OCI-LY1 (cell line): Measurements from ENCODE around the gene C20orf144.

Source experiments
- H2AFZ ChIP-seq: fragments of 200-600 bp; sonication (generic), shearing (Covaris generic); 2 replicates; pipeline ENCODE4 v1.6.0; 2014; ENCODE audit warnings: antibody characterized with exemption, mild to moderate bottlenecking, low read length
- H3F3A ChIP-seq: fragments of 200-600 bp; sonication (generic), shearing (Covaris generic); 2 replicates; pipeline ENCODE4 v1.6.0; 2014; ENCODE audit warnings: mild to moderate bottlenecking, antibody characterized with exemption, low read length, moderate library complexity; ENCODE audit not compliant: insufficient read depth
- H3K27ac ChIP-seq: fragments of 200-600 bp; sonication (generic); 2 replicates; pipeline ENCODE4 v1.5.1; 2014; ENCODE audit warnings: low read length, mixed run types, mild to moderate bottlenecking, low read depth; ENCODE audit not compliant: poor library complexity, severe bottlenecking
- H3K27me3 ChIP-seq: fragments of 200-600 bp; sonication (generic); 2 replicates; pipeline ENCODE4 v1.6.0; 2014; ENCODE audit warnings: antibody characterized with exemption, mild to moderate bottlenecking, low read length, moderate library complexity; ENCODE audit not compliant: insufficient read depth
- H3K36me3 ChIP-seq: fragments of 200-600 bp; sonication (generic); 2 replicates; pipeline ENCODE4 v1.6.1; 2014; ENCODE audit warnings: mild to moderate bottlenecking, antibody characterized with exemption, low read length, moderate library complexity, mixed read lengths; ENCODE audit not compliant: insufficient read depth
- H3K4me1 ChIP-seq: fragments of 200-600 bp; sonication (generic); 2 replicates; pipeline ENCODE4 v1.5.1; 2014; ENCODE audit warnings: mild to moderate bottlenecking, low read length, moderate library complexity; ENCODE audit not compliant: insufficient read depth, severe bottlenecking
- H3K4me2 ChIP-seq: fragments of 200-600 bp; sonication (generic), shearing (Covaris generic); 2 replicates; pipeline ENCODE4 v1.6.1; 2014; ENCODE audit warnings: low read length
- H3K4me3 ChIP-seq: fragments of 200-600 bp; sonication (generic); 2 replicates; pipeline ENCODE4 v1.5.1; 2014; ENCODE audit warnings: low read length, low read depth, mild to moderate bottlenecking, mixed read lengths; ENCODE audit not compliant: poor library complexity, severe bottlenecking
- H3K79me2 ChIP-seq: fragments of 200-600 bp; shearing (Covaris generic); 2 replicates; pipeline ENCODE4 v1.6.1; 2016; ENCODE audit warnings: mixed run types, low read length, mixed read lengths; ENCODE audit not compliant: insufficient read depth
- H3K9ac ChIP-seq: fragments of 200-600 bp; sonication (generic), shearing (Covaris generic); 2 replicates; pipeline ENCODE4 v1.6.1; 2014; ENCODE audit warnings: mild to moderate bottlenecking, low read length, mixed read lengths
- H3K9me2 ChIP-seq: fragments of 200-600 bp; sonication (generic), shearing (Covaris generic); 2 replicates; pipeline ENCODE4 v1.6.1; 2014; ENCODE audit warnings: low read depth, mild to moderate bottlenecking, low read length, mixed read lengths
- H3K9me3 ChIP-seq: fragments of 200-600 bp; shearing (Covaris generic); 2 replicates; pipeline ENCODE4 v1.6.1; 2014; ENCODE audit warnings: low read length, mixed read lengths
- H4K20me1 ChIP-seq: fragments of 200-600 bp; sonication (generic), shearing (Covaris generic); 2 replicates; pipeline ENCODE4 v1.6.0; 2016; ENCODE audit warnings: mild to moderate bottlenecking, low read length; ENCODE audit not compliant: insufficient read depth
- EZH2 ChIP-seq: fragments of 200-600 bp; sonication (generic), shearing (Covaris generic); IDR thresholded peaks from 2 replicates; pipeline ENCODE4 v1.8.0; 2017; ENCODE audit warnings: borderline replicate concordance, mixed run types, mild to moderate bottlenecking, antibody characterized with exemption, low read length, moderate library complexity, mixed read lengths
- TF ChIP-seq, protein P1 (sequence below): fragments of 200-600 bp; sonication (generic), shearing (Covaris generic); IDR thresholded peaks from 2 replicates; pipeline ENCODE4 v1.5.1; 2017; ENCODE audit warnings: mild to moderate bottlenecking, antibody characterized with exemption, low read length, moderate library complexity, mixed read lengths

Gene C20orf144

DNA sequence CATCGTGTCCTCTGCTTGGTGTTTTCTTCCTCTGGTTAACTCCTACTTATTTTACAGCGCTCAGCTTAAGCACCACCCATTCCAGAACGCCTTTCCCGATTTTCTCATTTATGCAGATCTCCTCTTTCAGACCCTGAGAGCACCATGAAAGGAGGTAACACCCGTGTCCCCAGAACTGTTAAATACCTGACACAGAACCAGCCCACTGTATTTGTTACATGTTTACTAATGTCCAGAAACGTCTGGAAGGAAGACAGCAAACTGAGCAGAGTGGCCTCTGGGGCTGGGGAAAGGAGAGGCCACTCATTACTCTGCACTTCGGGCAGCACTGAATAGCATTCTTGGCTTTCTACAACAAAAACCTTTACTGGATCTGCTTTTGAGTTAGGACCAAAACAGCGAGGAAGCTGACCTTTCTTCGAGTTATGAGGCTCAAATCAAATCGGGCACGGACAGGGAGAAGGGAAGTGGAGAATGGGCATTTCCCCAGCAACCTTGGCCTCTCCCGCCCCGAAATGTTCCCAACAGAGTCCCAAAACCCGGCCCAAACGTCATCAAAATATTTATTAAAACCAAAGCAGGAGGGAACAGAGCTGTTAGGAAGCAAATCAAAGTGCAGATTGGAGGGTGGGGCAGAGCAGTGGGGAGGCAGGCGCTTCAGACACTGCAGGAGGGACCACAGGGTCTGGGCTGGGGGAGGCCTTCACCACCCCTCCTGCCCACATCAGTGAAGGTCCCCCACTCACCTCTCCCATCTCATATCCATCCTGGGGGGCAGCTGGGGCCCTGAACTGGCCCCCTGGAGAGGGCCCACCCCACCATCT is 13.2 kb downstream of the C20orf144 start:
- H2AFZ ChIP-seq, result no peak overlapping the region
- no peaks in the 10 kb centered on the region for H3F3A ChIP-seq
- peak overlapping the region; percentile 77 for H3K4me2 ChIP-seq
- H3K27me3 ChIP-seq, result no peaks in the 10 kb centered on the region
- peaks cover 67% of the 10 kb centered on the region for H3K36me3 ChIP-seq
- no peaks in the 10 kb centered on the region for H4K20me1 ChIP-seq
- peak overlapping the region; percentile 88 for H3K4me3 ChIP-seq
- H3K9me2 ChIP-seq, result no peaks in the 10 kb centered on the region
- peak overlapping the region; percentile 72; the same call in 1 of the 2 replicates for H3K9ac ChIP-seq
- TF ChIP-seq EZH2, result no peak
- TF ChIP-seq, protein P1, sequence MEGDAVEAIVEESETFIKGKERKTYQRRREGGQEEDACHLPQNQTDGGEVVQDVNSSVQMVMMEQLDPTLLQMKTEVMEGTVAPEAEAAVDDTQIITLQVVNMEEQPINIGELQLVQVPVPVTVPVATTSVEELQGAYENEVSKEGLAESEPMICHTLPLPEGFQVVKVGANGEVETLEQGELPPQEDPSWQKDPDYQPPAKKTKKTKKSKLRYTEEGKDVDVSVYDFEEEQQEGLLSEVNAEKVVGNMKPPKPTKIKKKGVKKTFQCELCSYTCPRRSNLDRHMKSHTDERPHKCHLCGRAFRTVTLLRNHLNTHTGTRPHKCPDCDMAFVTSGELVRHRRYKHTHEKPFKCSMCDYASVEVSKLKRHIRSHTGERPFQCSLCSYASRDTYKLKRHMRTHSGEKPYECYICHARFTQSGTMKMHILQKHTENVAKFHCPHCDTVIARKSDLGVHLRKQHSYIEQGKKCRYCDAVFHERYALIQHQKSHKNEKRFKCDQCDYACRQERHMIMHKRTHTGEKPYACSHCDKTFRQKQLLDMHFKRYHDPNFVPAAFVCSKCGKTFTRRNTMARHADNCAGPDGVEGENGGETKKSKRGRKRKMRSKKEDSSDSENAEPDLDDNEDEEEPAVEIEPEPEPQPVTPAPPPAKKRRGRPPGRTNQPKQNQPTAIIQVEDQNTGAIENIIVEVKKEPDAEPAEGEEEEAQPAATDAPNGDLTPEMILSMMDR, result no peak
- H3K9me3 ChIP-seq, result no peaks in the 10 kb centered on the region
- peak overlapping the region; percentile 77 for H3K27ac ChIP-seq
- peaks cover 78% of the 10 kb centered on the region for H3K4me1 ChIP-seq
- H3K79me2 ChIP-seq, result peaks cover 11% of the 10 kb centered on the region

- Histone ChIP-seq H3K4me1 (peaks cover 78% of the 10 kb centered on the region), H3K27ac (peak overlapping the region; percentile 77), H3K4me2 (no peak overlapping the region), H4K20me1 (no peaks in the 10 kb centered on the region), H3K9ac (no peak overlapping the region; the same call in 1 of the 2 replicates), H3F3A (no peaks in the 10 kb centered on the region), H3K9me2 (no peaks in the 10 kb centered on the region), H3K79me2 (peaks cover 11% of the 10 kb centered on the region), H3K4me3 (no peak overlapping the region), H2AFZ (no peak overlapping the region), H3K27me3 (no peaks in the 10 kb centered on the region), H3K9me3 (no peaks in the 10 kb centered on the region), H3K36me3 (peaks cover 62% of the 10 kb centered on the region)
- TF ChIP-seq, protein P1, result no peak
- no peak for TF ChIP-seq EZH2
Measured at GRCh38 chr20:33676121-33676520, 14.0 kb downstream of the C20orf144 start.

DNA sequence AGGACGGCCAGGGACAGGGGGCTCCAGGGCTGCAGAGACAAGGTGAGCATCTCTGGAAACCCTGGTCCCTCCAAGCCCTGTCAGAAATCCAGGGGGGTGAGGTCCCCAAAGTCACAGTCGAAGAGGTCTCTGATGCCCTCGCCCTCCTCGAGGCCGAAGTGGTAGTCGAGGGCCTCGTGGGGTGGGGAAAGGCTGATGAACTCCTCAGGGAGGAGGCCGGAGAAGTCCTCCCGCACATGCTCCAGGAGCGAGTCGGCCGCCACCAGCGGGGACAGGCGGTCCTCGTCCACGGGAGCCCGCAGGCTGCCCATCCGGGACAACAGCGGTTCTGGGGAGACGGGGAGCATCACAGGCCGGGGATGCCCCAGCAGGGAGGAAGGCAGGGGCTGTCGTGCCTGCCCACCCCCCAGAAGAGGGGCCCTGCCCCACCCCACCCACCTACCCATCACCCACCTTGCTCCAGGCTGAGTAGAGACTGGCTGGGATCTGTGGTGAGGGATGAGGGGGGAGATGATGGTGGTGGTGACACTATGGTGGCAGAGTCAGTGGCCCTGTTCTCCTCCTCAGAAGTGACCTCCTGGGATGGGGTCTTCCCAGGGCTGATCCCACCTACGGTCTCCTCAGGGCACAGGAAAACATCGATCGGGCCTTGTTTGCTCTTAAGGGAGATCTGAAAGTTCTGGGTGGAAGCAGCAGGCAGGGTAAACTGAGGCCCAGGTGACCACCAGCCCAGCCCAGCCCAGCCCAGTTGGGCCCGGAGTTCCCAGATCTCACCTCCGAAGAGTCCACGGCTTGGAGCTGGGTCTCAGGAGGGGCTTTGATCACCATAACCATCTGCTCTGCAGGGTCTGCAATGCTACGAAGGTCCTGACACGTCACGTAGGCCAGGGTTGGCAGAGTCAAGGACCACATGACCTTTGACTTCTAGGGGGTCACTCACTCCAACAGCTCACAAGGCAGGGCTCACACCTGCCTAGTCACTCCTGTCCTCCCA is 14.8 kb downstream of the C20orf144 start:
- Histone ChIP-seq H3F3A (no peaks in the 10 kb centered on the region), H3K4me1 (peaks cover 78% of the 10 kb centered on the region), H3K36me3 (peaks cover 53% of the 10 kb centered on the region), H3K27me3 (no peaks in the 10 kb centered on the region), H3K9me3 (no peaks in the 10 kb centered on the region), H3K4me2 (no peak overlapping the region), H3K9ac (no peak overlapping the region), H3K27ac (peak overlapping the region; percentile 99), H4K20me1 (no peaks in the 10 kb centered on the region), H2AFZ (no peak overlapping the region), H3K4me3 (no peak overlapping the region), H3K9me2 (no peaks in the 10 kb centered on the region), H3K79me2 (peaks cover 11% of the 10 kb centered on the region)
- TF ChIP-seq, protein P1, result no peak
- TF ChIP-seq EZH2, result no peak
